Measurements from ENCODE around the gene PNPT1. TPM values are rescaled to one million over a fixed set of nuclear protein-coding genes. Genes with fewer than 3 reads are reported as not detected.

Gene PNPT1
- total and polyA plus RNA-seq, 3 donors from 2014 or later = 15.7 to 20.0 (median 16.8) TPM

DNA sequence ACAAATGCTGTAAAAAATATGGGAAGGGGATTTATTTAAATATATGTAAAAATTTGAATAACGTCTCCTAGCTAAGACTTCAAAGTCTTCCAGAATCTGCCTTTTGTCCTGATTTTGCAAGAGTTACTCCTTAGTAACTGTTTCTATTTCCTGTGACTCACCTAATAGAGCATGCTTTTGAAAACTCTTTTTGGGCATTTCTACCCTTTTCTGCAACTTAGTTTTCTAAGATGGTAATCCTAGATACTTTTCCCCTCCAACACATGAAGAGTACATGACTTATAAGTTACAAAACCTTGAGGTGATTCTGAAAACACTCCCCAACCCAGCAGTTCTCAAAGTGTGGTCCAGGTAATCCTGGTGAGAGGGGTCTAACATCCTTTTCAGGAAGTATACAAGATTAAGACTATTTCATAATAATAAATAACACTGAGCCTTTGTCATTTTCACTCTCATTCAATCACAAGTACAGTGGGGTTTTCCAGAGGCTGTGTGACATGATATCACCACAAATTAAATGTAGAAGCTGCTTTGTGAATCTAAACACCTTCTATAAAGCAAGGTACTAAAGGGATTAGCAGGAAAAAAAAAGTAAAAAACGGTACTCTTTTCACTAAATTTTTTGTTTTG, 108.1 kb downstream of the PNPT1 start:
- no peak overlapping the region for H3K27ac ChIP-seq
- DNase-seq = no peak
- TF ChIP-seq, protein P1, sequence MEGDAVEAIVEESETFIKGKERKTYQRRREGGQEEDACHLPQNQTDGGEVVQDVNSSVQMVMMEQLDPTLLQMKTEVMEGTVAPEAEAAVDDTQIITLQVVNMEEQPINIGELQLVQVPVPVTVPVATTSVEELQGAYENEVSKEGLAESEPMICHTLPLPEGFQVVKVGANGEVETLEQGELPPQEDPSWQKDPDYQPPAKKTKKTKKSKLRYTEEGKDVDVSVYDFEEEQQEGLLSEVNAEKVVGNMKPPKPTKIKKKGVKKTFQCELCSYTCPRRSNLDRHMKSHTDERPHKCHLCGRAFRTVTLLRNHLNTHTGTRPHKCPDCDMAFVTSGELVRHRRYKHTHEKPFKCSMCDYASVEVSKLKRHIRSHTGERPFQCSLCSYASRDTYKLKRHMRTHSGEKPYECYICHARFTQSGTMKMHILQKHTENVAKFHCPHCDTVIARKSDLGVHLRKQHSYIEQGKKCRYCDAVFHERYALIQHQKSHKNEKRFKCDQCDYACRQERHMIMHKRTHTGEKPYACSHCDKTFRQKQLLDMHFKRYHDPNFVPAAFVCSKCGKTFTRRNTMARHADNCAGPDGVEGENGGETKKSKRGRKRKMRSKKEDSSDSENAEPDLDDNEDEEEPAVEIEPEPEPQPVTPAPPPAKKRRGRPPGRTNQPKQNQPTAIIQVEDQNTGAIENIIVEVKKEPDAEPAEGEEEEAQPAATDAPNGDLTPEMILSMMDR (IDR thresholded peaks at IDR 0.05) = no peak
- no peak for TF ChIP-seq POLR2A (IDR thresholded peaks at IDR 0.05)
- intact Hi-C loops (cut with DNase I; ENCODE audit: low total_unique reads) = no loop called here
- H3K9me3 ChIP-seq = no peaks in the 10 kb centered on the region
- H3K36me3 ChIP-seq (ENCODE audit: low read depth, missing control alignments) = no peaks in the 10 kb centered on the region
- no peaks in the 10 kb centered on the region for H3K27me3 ChIP-seq
- 75 to 80% methylated on average over 2 of the region's 2 CpGs for WGBS, 2 donors
- no peak overlapping the region for H3K4me3 ChIP-seq
- H3K4me1 ChIP-seq = no peaks in the 10 kb centered on the region

Other genes with a start within 250 kb of the PNPT1 start
- gene CFAP36, start 174.1 kb downstream of the PNPT1 start, total RNA-seq = 10 to 100 TPM; 35.4 to 39.9 TPM
- 138 TPM for gene CFAP36, start 174.1 kb downstream of the PNPT1 start, polyA plus RNA-seq (ENCODE audit: insufficient read depth, low read depth, low replicate concordance)
- gene PPP4R3B, start 76.2 kb downstream of the PNPT1 start, total RNA-seq = 10 to 100 TPM; 63.8 to 65.8 TPM
- 51.3 TPM for gene PPP4R3B, start 76.2 kb downstream of the PNPT1 start, polyA plus RNA-seq (ENCODE audit: insufficient read depth, low read depth, low replicate concordance)
- 1 to 10 TPM; 2.4 to 8.6 TPM for gene EFEMP1, start 229.9 kb upstream of the PNPT1 start, total RNA-seq
- gene EFEMP1, start 229.9 kb upstream of the PNPT1 start, polyA plus RNA-seq (ENCODE audit: insufficient read depth, low read depth, low replicate concordance) = 74.0 TPM

Measured in testis (tissue), 3 donors.